Activated naive CD4-positive, alpha-beta T cell treated with anti-CD3 and anti-CD28 coated beads, Interleukin-2, amount 10 ng/mL, durations not matched to agents 7 days and 5 days (primary cell): ENCODE measurements around the gene OR10A2.
"Not testable (repeated sequence)": the region's sequence is repeated elsewhere in the genome, so short reads cannot be mapped to it uniquely, and the experiment has no call there.

Experiments
- CTCF ChIA-PET: fragments of 350-600 bp; sonication (Branson Sonifier 250); formaldehyde crosslinking; loops from one replicate; lab custom pipeline; 2021; ENCODE audit warnings: antibody characterized with exemption; lab: Charles Lee
- DNase-seq: peaks from one replicate; pipeline ENCODE4 v3.0.0-alpha.2; 2020
- H3K27ac Mint-ChIP-seq: one replicate; pipeline ENCODE4 v1.8.0; 2021; ENCODE audit warnings: mild to moderate bottlenecking, moderate library complexity, mixed read lengths
- H3K27me3 Mint-ChIP-seq: one replicate; pipeline ENCODE4 v1.8.0; 2021; ENCODE audit warnings: mild to moderate bottlenecking, mixed read lengths
- H3K36me3 Mint-ChIP-seq: one replicate; pipeline ENCODE4 v1.8.0; 2021; ENCODE audit warnings: mixed read lengths
- H3K4me1 Mint-ChIP-seq: one replicate; pipeline ENCODE4 v1.8.0; 2021; ENCODE audit warnings: mixed read lengths
- H3K4me3 Mint-ChIP-seq: one replicate; pipeline ENCODE4 v1.8.0; 2021; ENCODE audit warnings: mild to moderate bottlenecking, moderate library complexity, mixed read lengths
- H3K9me3 Mint-ChIP-seq: one replicate; pipeline ENCODE4 v1.8.0; 2021; ENCODE audit warnings: mixed read lengths

OR10A2 gene

GRCh38 chr11:6898911-6899310 lies 36.1 kb downstream of the OR10A2 start:
- H3K36me3 Mint-ChIP-seq = no peaks in the 10 kb centered on the region
- DNase-seq = no peak
- H3K4me1 Mint-ChIP-seq = no peaks in the 10 kb centered on the region
- H3K9me3 Mint-ChIP-seq = no peaks in the 10 kb centered on the region
- H3K27ac Mint-ChIP-seq = no peak overlapping the region
- peaks cover 4% of the 10 kb centered on the region for H3K27me3 Mint-ChIP-seq
- no peak overlapping the region for H3K4me3 Mint-ChIP-seq
- CTCF ChIA-PET = no interaction called here

GRCh38 chr11:6900327-6900999 lies 37.6 kb downstream of the OR10A2 start:
- Mint-ChIP-seq H3K9me3 (no peaks in the 10 kb centered on the region), H3K4me1 (no peaks in the 10 kb centered on the region), H3K4me3 (no peak overlapping the region), H3K36me3 (no peaks in the 10 kb centered on the region), H3K27me3 (peaks cover 6% of the 10 kb centered on the region), H3K27ac (no peak overlapping the region)
- DNase-seq = no peak
- CTCF ChIA-PET = no interaction called here

GRCh38 chr11:6904804-6905203 lies 41.9 kb downstream of the OR10A2 start:
- H3K9me3 Mint-ChIP-seq, H3K36me3 Mint-ChIP-seq, CTCF ChIA-PET, DNase-seq, H3K27me3 Mint-ChIP-seq, H3K4me3 Mint-ChIP-seq, H3K27ac Mint-ChIP-seq, H3K4me1 Mint-ChIP-seq: not testable (repeated sequence)

GRCh38 chr11:6911378-6911777 lies 48.5 kb downstream of the OR10A2 start:
- no peak for DNase-seq
- H3K27me3 Mint-ChIP-seq = no peaks in the 10 kb centered on the region
- no peak overlapping the region for H3K4me3 Mint-ChIP-seq
- no peak overlapping the region for H3K27ac Mint-ChIP-seq
- H3K4me1 Mint-ChIP-seq = no peaks in the 10 kb centered on the region
- H3K36me3 Mint-ChIP-seq = no peaks in the 10 kb centered on the region
- CTCF ChIA-PET = no interaction called here
- no peaks in the 10 kb centered on the region for H3K9me3 Mint-ChIP-seq

- CTCF ChIA-PET = no interaction called here
- Mint-ChIP-seq H3K4me1 (no peaks in the 10 kb centered on the region), H3K4me3 (no peak overlapping the region), H3K36me3 (no peaks in the 10 kb centered on the region), H3K9me3 (no peaks in the 10 kb centered on the region), H3K27me3 (no peaks in the 10 kb centered on the region), H3K27ac (no peak overlapping the region)
- no peak for DNase-seq
Observed at GRCh38 chr11:6911948-6912347, 49.1 kb downstream of the OR10A2 start.

GRCh38 chr11:6919698-6920097 lies 56.8 kb downstream of the OR10A2 start:
- H3K9me3 Mint-ChIP-seq = peaks cover 3% of the 10 kb centered on the region
- no peak overlapping the region for H3K4me3 Mint-ChIP-seq
- H3K4me1 Mint-ChIP-seq = no peaks in the 10 kb centered on the region
- no peaks in the 10 kb centered on the region for H3K36me3 Mint-ChIP-seq
- CTCF ChIA-PET = no interaction called here
- no peak overlapping the region for H3K27ac Mint-ChIP-seq
- H3K27me3 Mint-ChIP-seq = peaks cover 6% of the 10 kb centered on the region
- DNase-seq = no peak

- CTCF ChIA-PET = no interaction called here
- Mint-ChIP-seq H3K27me3 (peaks cover 14% of the 10 kb centered on the region), H3K9me3 (peaks cover 3% of the 10 kb centered on the region), H3K4me1 (peaks cover 1% of the 10 kb centered on the region), H3K4me3 (no peak within 1 kb of the TSS), H3K27ac (no peak within 1 kb of the TSS), H3K36me3 (no peaks in the 10 kb centered on the region)
- no peak for DNase-seq
Observed at GRCh38 chr11:6920702-6921101, 57.8 kb downstream of the OR10A2 start, which contains the start of gene OR2D3. OR2D3 (plus strand) TSS chr11:6921002; CDS start chr11:6921002, 0 bp downstream.
